Left ventricle myocardium superior (tissue), 1 donor: Measurements from ENCODE around the gene LYPLA2. TPM values are rescaled to one million over a fixed set of nuclear protein-coding genes. Genes with fewer than 3 reads are reported as not detected.
A peak's percentile ranks its signal among the peaks of the same experiment; 100 is the strongest.
"Not testable (repeated sequence)": the region's sequence is repeated elsewhere in the genome, so short reads cannot be mapped to it uniquely, and the experiment has no call there.

Source experiments
- ATAC-seq: fragments of 200-7000 bp; cut with Tn5 transposase; one replicate; pipeline ENCODE4 v1.9.1; 2020; ENCODE audit warnings: mild to moderate bottlenecking, moderate library complexity
- DNase-seq: peaks from one replicate; pipeline ENCODE4 v3.0.0-alpha.2; 2020
- intact Hi-C: fragments of 100-400 bp; cut with micrococcal nuclease; formaldehyde crosslinking; loops from one replicate; pipeline ENCODE4 v1.11.0; 2022
- total RNA-seq: library from RNA; stranded (reverse); fragmentation: NEBNext Ultra II Directional; extraction: Animal tissue kit (Norgen Biotek cat#: 25700); gene quantifications from one replicate; pipeline ENCODE4 v1.2.1, GENCODE V29; 2021
- donor health status: DM: no; HTN: yes; CAD: no; lungs with severe emphysema.

The LYPLA2 gene
- total RNA-seq, 1 donor from 2014 or later: 28.9 TPM

DNA sequence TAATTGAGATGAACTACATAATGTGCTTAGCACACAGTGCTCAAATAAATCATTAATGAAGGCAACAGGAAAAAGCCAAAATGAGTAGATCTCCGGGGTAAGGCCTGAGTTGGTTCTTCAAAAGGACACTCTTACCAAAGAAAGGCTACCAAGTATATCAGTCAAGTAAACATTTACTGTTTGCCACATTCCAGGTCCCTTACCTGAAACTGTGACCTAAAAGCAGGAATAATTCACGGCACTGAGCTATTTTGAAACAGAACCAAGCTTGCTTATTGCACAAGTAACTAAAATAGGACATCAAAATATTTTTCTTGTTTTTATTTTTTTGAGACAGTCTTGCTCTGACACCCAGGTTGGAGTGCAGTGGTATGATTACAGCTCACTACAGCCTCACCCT lies 14.7 kb upstream of the LYPLA2 start:
- ATAC-seq (no peak), DNase-seq (no peak)
- intact Hi-C loops: no loop called here

DNA sequence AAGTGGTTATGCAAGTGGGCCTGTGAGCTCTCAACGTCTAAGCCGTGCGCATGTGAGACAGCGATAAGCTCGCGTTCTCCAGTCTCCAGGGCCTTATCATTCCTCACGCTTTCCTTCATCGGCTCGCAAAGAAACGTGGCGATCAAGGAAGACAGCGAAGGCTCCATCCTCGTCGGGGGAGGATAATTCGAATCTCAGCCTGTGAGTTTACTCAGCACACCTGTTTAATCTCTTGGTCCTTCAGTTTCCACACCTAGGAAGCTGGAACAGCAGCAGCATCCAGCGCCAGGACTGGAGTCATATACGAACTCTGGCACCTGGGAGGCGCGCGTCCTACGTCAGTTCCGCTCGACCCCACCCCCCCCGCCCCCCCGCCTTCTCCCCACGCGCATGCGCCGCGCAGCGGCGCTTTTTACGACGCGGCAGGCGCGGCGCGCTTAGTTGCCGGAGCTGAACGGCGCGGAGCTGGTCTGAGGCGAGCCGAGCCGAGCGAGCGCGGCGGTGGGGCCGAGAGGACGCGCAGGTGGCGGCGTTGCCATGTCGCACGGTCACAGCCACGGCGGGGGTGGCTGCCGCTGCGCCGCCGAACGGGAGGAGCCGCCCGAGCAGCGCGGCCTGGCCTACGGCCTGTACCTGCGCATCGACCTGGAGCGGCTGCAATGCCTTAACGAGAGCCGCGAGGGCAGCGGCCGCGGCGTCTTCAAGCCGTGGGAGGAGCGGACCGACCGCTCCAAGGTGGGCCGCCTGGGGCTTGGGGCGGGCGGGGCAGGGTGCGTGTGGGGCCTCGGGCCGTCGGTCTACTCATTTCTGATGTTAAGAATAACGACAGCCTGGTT lies 12.7 kb upstream of the LYPLA2 start, which contains the start of gene PITHD1:
Gene PITHD1, plus strand, starts transcription at position 440 of the 836 bp plus-strand sequence. Its CDS starts 98 bp downstream, at position 538.
- peak; percentile 87 for ATAC-seq

DNA sequence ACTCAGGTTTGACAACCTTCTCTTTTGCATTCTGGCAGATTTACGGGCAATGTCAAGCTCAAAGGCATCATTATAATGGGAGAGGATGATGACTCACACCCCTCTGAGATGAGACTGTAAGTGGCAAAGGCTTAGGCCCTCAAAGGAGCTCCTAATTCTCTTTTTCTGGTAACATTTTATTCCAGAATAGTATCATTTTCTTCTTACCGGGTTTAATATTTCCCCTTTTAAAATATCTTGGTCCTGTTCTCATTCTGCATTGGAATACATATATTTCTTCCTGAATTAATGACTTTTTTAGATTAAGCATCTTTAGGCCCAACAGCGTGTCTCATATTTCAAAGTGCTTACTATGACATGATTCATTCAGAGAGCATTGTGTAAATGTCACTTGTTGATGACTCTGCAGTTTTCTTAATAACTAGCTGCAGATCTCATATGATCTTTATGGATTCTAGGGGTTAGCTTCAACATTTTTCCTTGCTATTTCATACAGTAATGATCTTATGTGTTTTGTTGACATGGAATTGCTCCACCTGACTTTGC lies 11.0 kb upstream of the LYPLA2 start:
- intact Hi-C loops: no loop called here
- DNase-seq (no peak), ATAC-seq (no peak)

More for the DNA sequence above, 12.7 kb upstream of the LYPLA2 start, which contains the start of gene PITHD1:
- intact Hi-C loops: no loop called here
- peak; percentile 89 for DNase-seq

DNA sequence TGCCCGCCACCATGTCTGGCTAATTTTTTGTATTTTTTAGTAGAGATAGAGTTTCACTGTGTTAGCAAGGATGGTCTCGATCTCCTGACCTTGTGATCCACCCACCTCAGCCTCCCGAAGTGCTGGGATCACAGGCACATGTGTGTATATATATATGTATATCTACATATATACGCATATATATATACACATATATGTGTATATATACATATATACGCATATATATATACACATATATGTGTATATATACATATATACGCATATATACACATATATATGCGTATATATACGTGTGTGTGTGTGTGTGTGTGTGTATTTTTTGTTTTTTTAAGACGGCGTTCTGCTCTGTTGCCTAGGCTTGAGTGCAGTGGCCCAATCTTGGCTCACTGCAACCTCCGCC lies 7.8 kb upstream of the LYPLA2 start:
- ATAC-seq, intact Hi-C loops, DNase-seq: not testable (repeated sequence)

DNA sequence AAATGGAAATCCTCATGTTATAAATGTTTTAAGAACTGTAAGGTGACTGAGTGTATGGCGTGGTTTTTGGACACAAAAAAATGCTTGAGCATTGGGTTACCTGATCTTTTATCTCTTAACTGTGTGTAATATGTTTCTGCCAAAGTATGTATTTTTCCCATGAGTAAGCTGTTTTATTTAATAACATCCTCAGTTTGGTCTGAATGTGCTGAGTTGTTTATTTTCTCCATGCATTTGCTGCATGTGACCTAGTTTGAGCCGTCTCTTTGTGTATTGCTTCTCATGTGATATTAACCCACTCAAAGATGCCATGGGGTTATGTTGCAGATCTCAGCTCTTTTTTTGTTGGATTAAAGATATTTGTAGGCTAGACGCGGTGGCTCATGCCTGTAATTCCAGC lies 6.1 kb upstream of the LYPLA2 start:
- DNase-seq (no peak), ATAC-seq (no peak)
- intact Hi-C loops: no loop called here

DNA sequence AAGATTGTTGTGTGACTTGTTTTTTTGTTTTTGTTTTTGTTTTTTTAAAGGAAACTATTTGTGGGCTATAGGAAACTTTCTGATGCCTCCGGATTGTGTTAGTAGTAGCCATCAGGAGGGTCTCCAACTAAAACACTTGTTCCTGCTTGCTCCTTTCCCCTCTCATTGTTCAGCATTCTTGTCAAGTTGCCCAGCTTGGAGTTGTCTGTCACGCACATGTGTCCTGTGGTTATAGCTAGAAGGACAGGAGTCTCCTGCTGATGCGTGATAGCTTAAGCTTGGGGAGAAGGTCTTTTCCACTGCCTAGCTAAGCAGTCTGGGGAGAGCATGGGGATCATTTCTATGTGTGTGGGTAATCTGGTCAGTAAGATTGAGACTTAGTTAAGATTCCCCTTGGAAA lies 3.2 kb upstream of the LYPLA2 start:
- ATAC-seq: no peak
- DNase-seq: no peak
- intact Hi-C loops: no loop called here

DNA sequence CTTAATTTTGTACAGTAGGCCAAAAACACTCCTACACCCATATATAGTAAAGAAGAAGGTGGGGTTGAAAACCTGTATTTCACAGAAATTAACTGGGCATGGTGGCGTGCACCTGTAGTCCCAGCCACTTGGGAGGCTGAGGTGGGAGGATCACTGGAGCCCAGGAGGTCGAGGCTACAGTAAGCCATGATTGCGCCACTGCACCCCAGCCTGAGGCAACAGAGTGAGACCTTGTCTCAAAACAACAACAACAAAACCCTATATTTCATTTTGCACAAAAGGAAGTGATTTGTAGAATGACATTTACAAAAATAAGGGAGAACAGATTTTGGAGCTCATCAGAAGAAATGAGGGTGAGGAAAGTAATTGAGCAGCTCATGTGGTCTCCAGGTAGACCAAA lies 2.2 kb upstream of the LYPLA2 start:
- DNase-seq: no peak
- intact Hi-C loops: no loop called here
- no peak for ATAC-seq

DNA sequence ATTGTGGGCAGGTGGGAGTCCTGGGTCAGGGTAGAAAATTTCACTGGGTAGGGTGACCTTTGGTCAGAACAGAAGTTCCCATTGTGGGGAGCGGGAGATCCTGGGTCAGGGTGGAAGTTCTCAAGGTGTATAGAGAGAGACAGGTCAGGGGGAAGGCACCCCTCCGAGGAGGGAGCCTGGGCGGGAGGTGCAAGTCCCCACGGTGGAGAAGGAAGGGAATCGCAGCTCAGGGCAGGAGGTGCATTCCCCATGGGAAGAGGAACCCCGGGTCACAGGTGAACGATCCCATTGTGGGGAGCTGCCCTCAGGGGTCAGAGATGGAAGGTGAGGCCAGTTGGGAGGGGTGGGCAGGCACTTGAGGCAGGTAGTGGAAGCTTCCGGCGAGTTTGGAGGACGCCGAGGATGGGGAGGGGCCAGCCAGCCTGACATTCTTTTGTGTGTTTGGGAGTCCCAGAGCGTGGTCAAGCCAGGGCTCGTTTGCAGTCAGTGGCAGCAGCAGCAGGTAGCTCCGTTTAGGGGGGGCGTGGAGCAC lies 637 bp downstream of the LYPLA2 start:
- peak; percentile 4 for ATAC-seq
- no peak for DNase-seq
- intact Hi-C loops: no loop called here

DNA sequence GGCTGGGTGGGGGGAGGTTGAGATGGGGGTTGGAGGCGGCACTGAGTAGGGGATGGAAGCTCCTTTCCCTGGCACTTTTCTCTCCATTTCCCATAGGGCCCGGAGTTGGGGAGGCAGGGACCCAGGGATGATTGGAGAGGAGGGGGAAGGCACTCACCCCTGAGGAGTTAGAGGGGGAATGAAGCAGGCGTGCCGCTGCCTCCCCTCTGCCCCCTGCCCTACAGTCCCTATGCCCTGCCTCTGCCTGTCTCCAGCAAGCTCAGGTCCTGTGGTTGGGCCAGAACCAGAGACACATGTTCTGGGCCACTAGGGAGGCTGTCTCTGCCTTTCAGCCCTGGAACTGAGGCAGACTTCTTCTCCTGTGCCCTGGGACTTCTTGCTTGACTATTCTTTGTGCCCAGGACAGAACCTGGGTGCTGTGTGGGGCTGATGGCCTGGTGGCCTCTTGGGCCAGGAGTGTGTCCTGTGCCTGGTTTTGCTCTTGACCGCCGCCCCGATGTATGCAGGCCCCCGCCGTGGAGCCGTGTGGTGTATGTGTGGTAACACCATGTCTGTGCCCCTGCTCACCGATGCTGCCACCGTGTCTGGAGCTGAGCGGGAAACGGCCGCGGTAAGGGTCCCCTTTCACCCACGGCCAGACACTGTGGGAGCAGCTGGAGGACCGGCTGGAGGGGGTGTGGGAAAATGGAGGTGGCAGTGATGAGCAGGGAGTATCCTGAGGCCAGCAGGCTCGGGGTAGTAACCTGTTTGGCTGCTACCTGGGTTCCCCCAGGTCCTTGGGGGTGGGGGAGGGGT lies 1.4 kb downstream of the LYPLA2 start:
- DNase-seq (no peak), ATAC-seq (no peak)
- intact Hi-C loops: no loop called here

DNA sequence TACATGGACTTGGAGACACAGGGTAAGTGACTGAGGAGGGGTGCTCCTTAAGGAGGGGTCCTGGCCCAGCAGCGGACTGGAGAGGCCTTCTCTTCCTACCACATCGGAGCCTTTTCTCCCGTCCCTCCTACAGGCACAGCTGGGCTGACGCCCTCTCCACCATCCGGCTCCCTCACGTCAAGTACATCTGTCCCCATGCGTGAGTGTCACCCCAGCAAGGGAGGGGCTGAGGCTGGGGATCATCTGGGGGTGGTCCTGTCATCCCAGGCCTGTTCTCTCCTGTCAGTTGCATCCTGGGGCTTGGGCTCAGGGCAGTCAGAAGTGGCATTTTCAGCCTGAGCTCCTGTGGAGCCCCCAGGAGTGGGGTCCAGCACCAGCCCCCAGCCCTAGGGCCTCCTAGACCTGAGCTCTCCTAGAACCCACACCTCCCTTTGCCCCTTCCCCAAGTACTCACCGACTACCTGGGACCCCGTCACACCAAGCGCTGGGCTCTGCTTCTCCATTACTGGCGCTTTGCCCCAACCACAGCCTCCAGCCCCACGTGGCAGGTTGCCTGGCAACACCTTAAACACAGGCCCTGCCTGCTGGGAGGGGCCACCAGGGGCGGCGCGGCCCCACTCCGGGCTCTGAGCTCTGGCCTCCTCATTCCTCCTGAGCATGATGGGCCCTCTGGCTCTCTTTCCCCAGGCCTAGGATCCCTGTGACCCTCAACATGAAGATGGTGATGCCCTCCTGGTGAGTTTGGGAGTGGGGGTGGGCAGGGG lies 2.3 kb downstream of the LYPLA2 start:
- ATAC-seq (peak; percentile 6), DNase-seq (peak; percentile 60)
- intact Hi-C loops: no loop called here

DNA sequence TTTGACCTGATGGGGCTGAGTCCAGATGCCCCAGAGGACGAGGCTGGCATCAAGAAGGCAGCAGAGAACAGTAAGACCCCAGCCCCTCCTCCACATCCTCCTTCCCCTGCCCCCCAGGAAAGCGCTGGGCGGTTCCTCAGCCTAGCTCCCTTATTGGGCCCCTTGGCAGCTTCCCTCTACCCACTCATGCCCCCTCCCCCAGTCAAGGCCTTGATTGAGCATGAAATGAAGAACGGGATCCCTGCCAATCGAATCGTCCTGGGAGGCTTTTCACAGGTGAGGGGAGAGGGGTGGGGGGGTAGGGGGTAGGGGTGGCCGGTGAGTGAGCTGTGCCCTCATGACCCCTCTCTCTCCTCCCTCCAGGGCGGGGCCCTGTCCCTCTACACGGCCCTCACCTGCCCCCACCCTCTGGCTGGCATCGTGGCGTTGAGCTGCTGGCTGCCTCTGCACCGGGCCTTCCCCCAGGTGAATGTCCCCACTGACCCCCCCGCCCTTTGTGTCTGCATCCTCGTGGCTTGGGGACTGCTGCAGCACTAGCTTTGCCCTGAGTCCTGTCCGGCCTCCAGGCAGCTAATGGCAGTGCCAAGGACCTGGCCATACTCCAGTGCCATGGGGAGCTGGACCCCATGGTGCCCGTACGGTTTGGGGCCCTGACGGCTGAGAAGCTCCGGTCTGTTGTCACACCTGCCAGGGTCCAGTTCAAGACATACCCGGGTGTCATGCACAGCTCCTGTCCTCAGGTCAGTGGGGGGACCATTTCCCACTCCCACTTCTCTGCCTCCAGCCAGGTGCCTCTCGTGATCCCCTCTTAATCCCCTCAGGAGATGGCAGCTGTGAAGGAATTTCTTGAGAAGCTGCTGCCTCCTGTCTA lies 3.2 kb downstream of the LYPLA2 start:
- intact Hi-C loops: no loop called here
- no peak for ATAC-seq
- no peak for DNase-seq

DNA sequence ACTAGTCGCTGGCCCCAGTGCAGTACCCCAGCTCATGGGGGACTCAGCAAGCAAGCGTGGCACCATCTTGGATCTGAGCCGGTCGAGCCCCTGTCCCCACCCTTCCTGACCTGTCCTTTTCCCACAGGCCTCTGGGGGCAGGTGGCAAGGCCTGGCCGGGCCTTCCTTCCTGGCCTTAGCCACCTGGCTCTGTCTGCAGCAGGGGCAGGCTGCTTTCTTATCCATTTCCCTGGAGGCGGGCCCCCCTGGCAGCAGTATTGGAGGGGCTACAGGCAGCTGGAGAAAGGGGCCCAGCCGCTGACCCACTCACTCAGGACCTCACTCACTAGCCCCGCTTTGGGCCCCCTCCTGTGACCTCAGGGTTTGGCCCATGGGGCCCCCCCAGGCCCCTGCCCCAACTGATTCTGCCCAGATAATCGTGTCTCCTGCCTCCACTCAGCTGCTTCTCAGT lies 3.8 kb downstream of the LYPLA2 start:
- DNase-seq, intact Hi-C loops, ATAC-seq: not testable (repeated sequence)

DNA sequence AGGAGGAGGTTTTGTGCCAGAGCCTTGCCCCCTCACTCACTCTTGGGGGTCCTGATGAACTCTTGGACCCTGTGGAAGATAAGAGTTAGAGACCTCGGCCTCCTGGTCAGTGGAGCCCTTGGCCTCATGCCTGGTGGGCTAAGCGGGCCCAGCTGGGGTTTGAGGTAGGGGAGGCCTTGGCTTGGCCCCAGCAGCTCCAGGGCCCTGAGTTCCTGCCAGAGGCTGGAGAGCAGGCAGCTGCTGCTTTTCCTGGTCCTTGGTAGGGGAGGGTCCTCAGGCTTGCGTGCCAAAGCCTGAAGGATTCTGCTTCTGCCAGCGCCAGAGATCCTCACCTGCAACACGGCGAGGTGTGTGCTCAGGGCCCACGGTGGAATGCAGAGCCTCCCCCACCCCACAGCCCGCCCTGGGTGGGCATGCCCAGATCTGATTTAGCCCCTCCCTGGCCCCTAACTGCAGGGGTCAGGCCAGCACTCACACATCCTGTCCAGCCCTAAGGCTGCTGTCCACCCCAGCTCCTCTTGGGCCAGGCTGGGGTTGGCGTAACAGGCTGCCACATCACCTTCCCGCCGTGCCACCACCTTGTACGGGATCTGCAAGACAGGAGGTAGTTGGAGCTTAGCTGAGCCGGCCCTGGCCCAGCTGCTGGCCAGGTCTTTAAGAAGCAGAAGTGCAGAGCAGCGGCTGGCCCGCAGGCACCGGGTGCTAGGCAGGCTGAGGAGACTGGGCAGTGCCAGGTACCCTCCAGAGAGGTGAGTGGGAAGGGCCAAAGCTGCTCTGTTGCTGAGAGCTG lies 4.9 kb downstream of the LYPLA2 start:
- no peak for DNase-seq
- intact Hi-C loops: no loop called here
- ATAC-seq: no peak

DNA sequence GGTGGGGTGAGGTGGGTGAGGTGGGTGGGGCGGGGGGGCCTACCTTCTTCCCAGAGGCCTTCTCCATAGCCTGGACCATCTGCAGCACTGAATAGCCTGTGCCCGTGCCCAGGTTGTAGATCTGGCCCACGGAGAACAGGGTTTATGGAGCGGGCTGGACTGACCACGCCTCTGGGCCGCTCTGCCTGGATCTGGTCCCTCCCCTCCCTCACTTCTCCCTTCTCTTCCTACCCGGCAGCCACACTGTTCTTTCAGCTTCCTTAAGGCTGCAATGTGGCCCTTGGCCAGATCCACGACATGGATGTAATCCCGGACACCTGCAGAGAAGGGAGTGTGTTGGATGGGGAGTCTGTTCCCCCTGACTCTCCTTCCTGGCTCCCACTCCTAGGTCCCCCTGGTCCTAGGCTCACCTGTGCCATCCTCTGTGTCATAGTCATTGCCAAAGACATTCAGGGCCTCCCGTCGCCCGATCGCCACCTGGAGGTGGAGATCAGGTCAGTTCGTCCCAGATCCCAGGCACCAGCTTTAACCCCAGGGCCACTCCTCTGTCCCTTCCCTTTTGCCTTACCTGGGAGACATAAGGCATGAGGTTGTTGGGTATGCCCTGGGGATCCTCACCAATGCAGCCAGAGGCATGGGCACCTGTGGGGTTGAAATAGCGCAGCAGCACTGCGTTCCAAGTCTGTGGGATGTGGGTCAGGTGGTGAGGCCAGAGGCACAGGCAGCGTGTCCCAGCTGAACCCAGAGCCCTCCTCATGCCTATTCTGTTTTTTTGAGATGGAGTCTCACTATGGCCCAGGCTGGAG lies 5.7 kb downstream of the LYPLA2 start:
- intact Hi-C loops: no loop called here
- ATAC-seq (no peak), DNase-seq (no peak)

DNA sequence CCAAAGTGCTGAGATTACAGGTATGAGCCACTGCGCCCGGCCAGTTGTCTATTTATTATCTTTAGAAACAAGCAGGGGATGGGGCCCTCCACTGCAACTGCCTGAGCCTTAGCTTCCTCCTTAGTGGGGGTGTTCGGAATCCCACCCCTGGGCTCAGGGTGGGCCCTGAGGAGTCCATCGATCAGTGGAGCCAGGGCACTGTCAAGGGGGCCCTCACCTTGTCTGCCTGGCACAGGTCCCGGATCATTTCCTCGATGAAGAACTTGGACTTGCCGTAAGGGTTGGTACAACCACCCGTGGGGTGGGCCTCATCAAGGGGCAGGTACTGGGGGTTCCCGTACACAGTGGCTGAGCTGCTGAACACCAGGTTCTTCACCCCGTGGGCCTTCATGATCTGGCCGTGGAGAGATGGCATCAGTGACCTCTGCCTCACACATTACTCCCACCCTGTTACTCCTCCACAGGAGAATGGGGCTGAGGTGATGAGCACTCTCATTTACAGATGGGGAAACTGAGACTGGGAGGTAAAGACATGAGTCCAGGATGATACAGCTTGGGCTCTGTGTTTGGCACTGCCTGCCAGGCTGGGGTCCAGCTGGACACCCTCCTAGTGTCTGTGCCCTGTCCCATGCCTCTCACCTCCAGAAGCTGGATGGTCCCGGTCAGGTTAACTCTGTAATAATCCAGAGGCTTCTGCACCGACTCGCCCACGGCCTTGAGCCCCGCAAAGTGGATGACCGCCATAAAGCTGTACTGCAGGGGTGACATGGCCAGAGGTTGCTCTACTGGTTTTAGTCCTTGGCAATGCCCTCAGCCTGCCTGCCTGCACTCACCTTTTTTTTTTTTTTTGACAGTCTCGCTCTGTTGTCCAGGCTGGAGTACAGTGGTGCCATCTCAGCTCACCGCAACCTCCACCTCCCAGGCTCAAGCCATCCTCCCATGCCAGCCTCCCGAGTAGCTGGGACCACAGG lies 6.8 kb downstream of the LYPLA2 start:
- DNase-seq (no peak), ATAC-seq (no peak)
- intact Hi-C loops: no loop called here
